GM19468 (cell line): Measurements from ENCODE around the gene GTSF1L.

Experiments
- ATAC-seq: cut with Tn5 transposase; IDR thresholded peaks from one replicate; pipeline ENCODE4 v1.9.1; 2021; ENCODE audit warnings: mild to moderate bottlenecking, moderate library complexity, moderate number of reproducible peaks; ENCODE audit not compliant: unreplicated experiment; ENCODE audit errors: extremely low read depth

GTSF1L gene

GRCh38 chr20:43720007-43720406 lies 6.8 kb downstream of the GTSF1L start:
- ATAC-seq = no peak

- no peak for ATAC-seq
Measured at GRCh38 chr20:43717616-43717995, 9.2 kb downstream of the GTSF1L start.

GRCh38 chr20:43716757-43717615 lies 9.8 kb downstream of the GTSF1L start:
- ATAC-seq = no peak

- no peak for ATAC-seq
Measured at GRCh38 chr20:43716123-43716522, 10.7 kb downstream of the GTSF1L start.

GRCh38 chr20:43715511-43715910 lies 11.3 kb downstream of the GTSF1L start:
- ATAC-seq = no peak

- ATAC-seq = no peak
Measured at GRCh38 chr20:43715044-43715443, 11.8 kb downstream of the GTSF1L start.

- ATAC-seq = no peak
Measured at GRCh38 chr20:43711098-43711654, 15.6 kb downstream of the GTSF1L start.

- ATAC-seq = no peak
Measured at GRCh38 chr20:43710370-43711044, 16.3 kb downstream of the GTSF1L start.

GRCh38 chr20:43702502-43702901 lies 24.3 kb downstream of the GTSF1L start:
- ATAC-seq = no peak

GRCh38 chr20:43700627-43701026 lies 26.2 kb downstream of the GTSF1L start:
- ATAC-seq = no peak

GRCh38 chr20:43699941-43700565 lies 26.7 kb downstream of the GTSF1L start:
- no peak for ATAC-seq

- ATAC-seq = no peak
Measured at GRCh38 chr20:43695571-43695970, 31.2 kb downstream of the GTSF1L start.

- no peak for ATAC-seq
Measured at GRCh38 chr20:43694763-43695162, 32.0 kb downstream of the GTSF1L start.

- no peak for ATAC-seq
Measured at GRCh38 chr20:43691928-43692524, 34.8 kb downstream of the GTSF1L start.

GRCh38 chr20:43690943-43691598 lies 35.7 kb downstream of the GTSF1L start:
- ATAC-seq = no peak

- ATAC-seq = no peak
Measured at GRCh38 chr20:43689165-43689564, 37.6 kb downstream of the GTSF1L start.

GRCh38 chr20:43686820-43687219 lies 40.0 kb downstream of the GTSF1L start:
- ATAC-seq = no peak

GRCh38 chr20:43682446-43682845 lies 44.4 kb downstream of the GTSF1L start:
- no peak for ATAC-seq

- peak; percentile 94 for ATAC-seq
Measured at GRCh38 chr20:43681991-43682410, 44.8 kb downstream of the GTSF1L start.

GRCh38 chr20:43681468-43681942 lies 45.3 kb downstream of the GTSF1L start:
- ATAC-seq = no peak
